ENCODE measurements around the gene EEF2K. TPM values are rescaled to one million over a fixed set of nuclear protein-coding genes. Genes with fewer than 3 reads are reported as not detected.

The EEF2K gene
- total RNA-seq, 1 donor from 2014 or later = 19.3 TPM

GRCh38 chr16:22326771-22327445, 120.8 kb downstream of the EEF2K start:
- no peak for TF ChIP-seq CTCF (IDR thresholded peaks at IDR 0.05; ENCODE audit: unreplicated experiment)
- Mint-ChIP-seq H3K9me3 (ENCODE audit: unreplicated experiment) (no peaks in the 10 kb centered on the region), H3K4me1 (ENCODE audit: unreplicated experiment) (no peaks in the 10 kb centered on the region), H3K4me3 (ENCODE audit: unreplicated experiment) (peak overlapping the region; percentile 47), H3K27me3 (ENCODE audit: unreplicated experiment) (peaks cover under 1% of the 10 kb centered on the region), H3K27ac (ENCODE audit: unreplicated experiment) (no peak overlapping the region), H3K36me3 (ENCODE audit: low read depth, unreplicated experiment) (peaks cover 22% of the 10 kb centered on the region)
- DNase-seq (ENCODE audit: low spot score) = no peak

- no peak for TF ChIP-seq CTCF (IDR thresholded peaks at IDR 0.05; ENCODE audit: unreplicated experiment)
- Mint-ChIP-seq H3K4me1 (ENCODE audit: unreplicated experiment) (no peaks in the 10 kb centered on the region), H3K27me3 (ENCODE audit: unreplicated experiment) (no peaks in the 10 kb centered on the region), H3K36me3 (ENCODE audit: low read depth, unreplicated experiment) (peaks cover 25% of the 10 kb centered on the region), H3K4me3 (ENCODE audit: unreplicated experiment) (no peak overlapping the region), H3K27ac (ENCODE audit: unreplicated experiment) (no peak overlapping the region), H3K9me3 (ENCODE audit: unreplicated experiment) (no peaks in the 10 kb centered on the region)
- DNase-seq (ENCODE audit: low spot score) = no peak
Measured at GRCh38 chr16:22327446-22327775, 121.3 kb downstream of the EEF2K start.

- H3K9me3 Mint-ChIP-seq (ENCODE audit: unreplicated experiment) = no peaks in the 10 kb centered on the region
- no peak overlapping the region for H3K27ac Mint-ChIP-seq (ENCODE audit: unreplicated experiment)
- DNase-seq (ENCODE audit: low spot score) = no peak
- peaks cover 28% of the 10 kb centered on the region for H3K36me3 Mint-ChIP-seq (ENCODE audit: low read depth, unreplicated experiment)
- H3K4me1 Mint-ChIP-seq (ENCODE audit: unreplicated experiment) = no peaks in the 10 kb centered on the region
- TF ChIP-seq CTCF (IDR thresholded peaks at IDR 0.05; ENCODE audit: unreplicated experiment) = no peak
- H3K27me3 Mint-ChIP-seq (ENCODE audit: unreplicated experiment) = no peaks in the 10 kb centered on the region
- H3K4me3 Mint-ChIP-seq (ENCODE audit: unreplicated experiment) = no peak overlapping the region
Measured at GRCh38 chr16:22328081-22328725, 122.1 kb downstream of the EEF2K start.

GRCh38 chr16:22329199-22329695, 123.2 kb downstream of the EEF2K start:
- no peaks in the 10 kb centered on the region for H3K4me1 Mint-ChIP-seq (ENCODE audit: unreplicated experiment)
- no peak for DNase-seq (ENCODE audit: low spot score)
- H3K27me3 Mint-ChIP-seq (ENCODE audit: unreplicated experiment) = no peaks in the 10 kb centered on the region
- no peak overlapping the region for H3K27ac Mint-ChIP-seq (ENCODE audit: unreplicated experiment)
- TF ChIP-seq CTCF (IDR thresholded peaks at IDR 0.05; ENCODE audit: unreplicated experiment) = no peak
- peaks cover 27% of the 10 kb centered on the region for H3K36me3 Mint-ChIP-seq (ENCODE audit: low read depth, unreplicated experiment)
- no peak overlapping the region for H3K4me3 Mint-ChIP-seq (ENCODE audit: unreplicated experiment)
- no peaks in the 10 kb centered on the region for H3K9me3 Mint-ChIP-seq (ENCODE audit: unreplicated experiment)

GRCh38 chr16:22330326-22330725, 124.2 kb downstream of the EEF2K start:
- TF ChIP-seq CTCF (IDR thresholded peaks at IDR 0.05; ENCODE audit: unreplicated experiment) = no peak
- Mint-ChIP-seq H3K36me3 (ENCODE audit: low read depth, unreplicated experiment) (peaks cover 31% of the 10 kb centered on the region), H3K27me3 (ENCODE audit: unreplicated experiment) (no peaks in the 10 kb centered on the region), H3K27ac (ENCODE audit: unreplicated experiment) (peak overlapping the region; percentile 45), H3K9me3 (ENCODE audit: unreplicated experiment) (no peaks in the 10 kb centered on the region), H3K4me1 (ENCODE audit: unreplicated experiment) (no peaks in the 10 kb centered on the region), H3K4me3 (ENCODE audit: unreplicated experiment) (no peak overlapping the region)
- DNase-seq (ENCODE audit: low spot score) = no peak

Data from endothelial cell (in vitro differentiated cells).